Gastroesophageal sphincter (tissue), 4 donors: ENCODE measurements around the gene FKBP14. TPM values are rescaled to one million over a fixed set of nuclear protein-coding genes. Genes with fewer than 3 reads are reported as not detected.

Source experiments
- ATAC-seq: fragments of 150-250 bp; one replicate; pipeline ENCODE4 v1.9.1; 2016; ENCODE audit warnings: mild to moderate bottlenecking, moderate library complexity
- H3K27ac ChIP-seq, 4 donors: fragments of 200-600 bp; sonication (generic) in 3 of 4; 1 replicate in 3 of 4; 2 replicates in 1 of 4; pipeline ENCODE4 v1.5.1; 2016 to 2019
- H3K27me3 ChIP-seq: fragments of 200-600 bp; sonication (generic); one replicate; pipeline ENCODE4 v1.5.1; 2019
- H3K36me3 ChIP-seq, 2 donors: fragments of 200-600 bp; sonication (generic); one replicate each; pipeline ENCODE4 v1.5.1; 2019; ENCODE audit warnings: control low read depth in 1 of 2
- H3K4me1 ChIP-seq, 3 donors: fragments of 200-600 bp; sonication (generic); 1 replicate in 2 of 3; 2 replicates in 1 of 3; pipeline ENCODE4 v1.5.1; 2016 to 2019; ENCODE audit warnings: control low read depth in 2 of 3
- H3K4me3 ChIP-seq, 2 donors: fragments of 200-600 bp; sonication (generic); one replicate each; pipeline ENCODE4 v1.5.1; 2019; ENCODE audit warnings: mild to moderate bottlenecking in 1 of 2, moderate library complexity in 1 of 2
- H3K9me3 ChIP-seq, 3 donors: fragments of 200-600 bp; sonication (generic); one replicate each; pipeline ENCODE4 v1.5.1; 2017 to 2019; ENCODE audit warnings: control low read depth in 2 of 3
- CTCF ChIP-seq, 4 experiments: fragments of 200-600 bp in 2 of 4; fragments of 450-650 bp in 2 of 4; sonication (generic) in 1 of 4; IDR thresholded peaks; one replicate each; pipeline ENCODE4 v1.5.1; 2017 to 2019; ENCODE audit warnings: antibody characterized with exemption in 4 of 4, mild to moderate bottlenecking in 2 of 4, moderate library complexity in 2 of 4
- EP300 ChIP-seq: sonication (generic); formaldehyde crosslinking; IDR thresholded peaks from one replicate; pipeline ENCODE4 v1.6.1; 2017; ENCODE audit warnings: antibody characterized with exemption, mild to moderate bottlenecking
- POLR2A ChIP-seq, 2 donors: fragments of 450-650 bp; IDR thresholded peaks; one replicate each; pipeline ENCODE4 v1.6.1; 2017; ENCODE audit warnings: antibody characterized with exemption in 2 of 2, mild to moderate bottlenecking in 2 of 2, moderate library complexity in 1 of 2
- POLR2AphosphoS5 ChIP-seq: sonication (generic); formaldehyde crosslinking; IDR thresholded peaks from one replicate; pipeline ENCODE4 v1.6.1; 2017; ENCODE audit warnings: antibody characterized with exemption
- WGBS, 2 donors: methylation state at CpG; one replicate each; pipeline ENCODE4 v1.1.5; 2018; ENCODE audit warnings: low coverage in 1 of 2; 5-methylcytosine and 5-hydroxymethylcytosine counted together
- total RNA-seq, 4 donors: library from RNA; depleted of rRNA; stranded (reverse); fragments of >200 nt; gene quantifications; one replicate each; pipeline ENCODE4 v1.1.0, GENCODE V29; 2016

The FKBP14 gene
- total RNA-seq, 4 donors from 2014 or later, result 7.0 to 10.7 (median 7.7) TPM

DNA sequence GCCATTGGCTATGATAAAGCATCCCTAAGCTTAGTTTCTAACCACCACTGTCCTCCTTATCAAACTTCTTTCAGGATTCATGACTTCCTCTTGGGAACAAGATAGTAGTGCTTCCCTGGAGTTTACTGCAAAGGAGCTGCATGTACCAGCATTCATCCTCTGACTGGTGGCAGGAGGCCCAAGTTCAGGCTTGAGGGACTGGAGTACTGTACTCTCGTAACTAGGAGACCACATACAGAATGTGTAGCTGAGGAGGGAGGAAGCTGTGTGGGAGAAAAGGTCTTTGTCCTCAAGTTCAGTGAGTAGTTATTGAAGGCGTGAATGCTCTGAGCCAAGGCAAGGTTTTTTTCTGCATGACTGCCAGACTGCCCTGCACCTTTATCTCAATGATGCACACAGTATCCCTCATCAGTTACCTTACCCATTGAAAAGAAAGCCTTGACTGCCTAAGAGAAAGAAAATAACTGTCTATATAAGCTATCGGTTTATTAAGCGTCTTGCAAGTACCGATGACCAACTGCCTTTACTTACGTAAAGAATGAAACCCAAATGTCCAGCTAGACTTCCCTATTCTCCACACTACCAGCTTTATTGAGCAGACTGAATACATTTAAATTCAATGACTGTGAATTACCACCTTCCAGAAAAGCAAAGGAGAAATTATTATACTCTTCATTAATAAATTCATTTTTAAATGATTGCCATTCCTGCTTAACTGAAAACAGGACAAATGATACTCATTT is 49.7 kb downstream of the FKBP14 start:
- peak overlapping the region; percentile 63 to 71 (median 66) for H3K27ac ChIP-seq
- 53 to 65% methylated on average over 4 to 5 of the region's 6 CpGs for WGBS, 2 donors
- ATAC-seq, result no peak
- peak overlapping the region in 1 of 2 donors; percentile 25 for H3K4me3 ChIP-seq
- no peaks in the 10 kb centered on the region for H3K27me3 ChIP-seq
- no peaks in the 10 kb centered on the region for H3K9me3 ChIP-seq
- H3K4me1 ChIP-seq, result peaks cover 16 to 76% (median 18%) of the 10 kb centered on the region in 3 donors
- no peaks in the 10 kb centered on the region for H3K36me3 ChIP-seq
- TF ChIP-seq CTCF (IDR thresholded peaks at IDR 0.05) (no peak), POLR2A (IDR thresholded peaks at IDR 0.05) (no peak), EP300 (no peak), POLR2AphosphoS5 (no peak)

DNA sequence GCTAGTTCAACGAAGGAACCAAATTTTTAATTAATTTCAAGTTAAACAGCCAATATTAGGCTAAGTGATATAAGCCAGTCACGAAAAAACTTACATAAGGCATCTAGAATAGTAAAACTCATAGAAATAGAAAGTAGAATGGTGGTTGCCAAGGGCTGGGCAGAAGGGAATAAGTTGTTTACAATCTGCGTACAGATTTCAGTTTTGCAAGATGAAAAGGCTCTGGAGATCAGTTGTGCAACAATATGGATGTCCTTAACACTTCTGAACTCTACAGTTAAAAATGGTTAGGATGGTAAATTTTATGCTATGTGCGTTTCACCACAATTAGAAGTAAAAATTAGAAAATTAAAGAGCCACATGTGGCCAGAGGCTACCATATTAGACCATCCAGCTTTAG is 50.2 kb downstream of the FKBP14 start:
- peak; percentile 74 for ATAC-seq
- WGBS, 2 donors, result 22 to 42% methylated on average over 3 to 4 of the region's 4 CpGs

DNA sequence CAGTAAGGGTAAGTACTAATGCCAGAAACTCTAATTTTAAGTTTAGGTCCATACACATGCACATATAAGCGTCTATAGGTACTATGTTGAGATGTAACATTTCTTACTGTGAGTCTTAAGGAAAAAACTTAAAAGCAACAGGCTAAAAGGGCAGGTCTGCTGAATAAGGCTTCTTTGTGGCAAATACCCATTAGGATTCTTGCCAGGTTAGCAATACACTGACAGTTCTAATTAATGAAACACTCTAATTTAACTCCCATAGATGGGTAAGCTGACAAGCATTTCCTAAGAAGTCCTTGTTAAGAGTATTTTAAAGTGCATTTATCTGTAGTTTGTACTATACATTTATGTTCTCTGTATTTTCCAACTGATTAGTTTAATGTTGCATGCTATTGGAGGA is 50.9 kb downstream of the FKBP14 start:
- Histone ChIP-seq H3K4me3 (no peak overlapping the region), H3K27me3 (no peaks in the 10 kb centered on the region), H3K36me3 (no peaks in the 10 kb centered on the region), H3K9me3 (no peaks in the 10 kb centered on the region), H3K4me1 (peaks cover 16 to 83% (median 18%) of the 10 kb centered on the region in 3 donors), H3K27ac (peak overlapping the region; percentile 63 to 71 (median 66))
- WGBS, 2 donors, result 58% methylated on average over 1 of the region's 1 CpG
- TF ChIP-seq CTCF (IDR thresholded peaks at IDR 0.05) (no peak), POLR2AphosphoS5 (no peak), EP300 (no peak), POLR2A (IDR thresholded peaks at IDR 0.05) (no peak)
- no peak for ATAC-seq

More for the DNA sequence above, 50.2 kb downstream of the FKBP14 start:
- Histone ChIP-seq H3K27ac (peak overlapping the region; percentile 63 to 71 (median 66)), H3K9me3 (no peaks in the 10 kb centered on the region), H3K27me3 (no peaks in the 10 kb centered on the region), H3K36me3 (no peaks in the 10 kb centered on the region), H3K4me3 (peak overlapping the region; percentile 25 to 34), H3K4me1 (peaks cover 16 to 81% (median 18%) of the 10 kb centered on the region in 3 donors)
- peak; percentile 59 for TF ChIP-seq POLR2AphosphoS5
- TF ChIP-seq POLR2A (IDR thresholded peaks at IDR 0.05), result no peak

DNA sequence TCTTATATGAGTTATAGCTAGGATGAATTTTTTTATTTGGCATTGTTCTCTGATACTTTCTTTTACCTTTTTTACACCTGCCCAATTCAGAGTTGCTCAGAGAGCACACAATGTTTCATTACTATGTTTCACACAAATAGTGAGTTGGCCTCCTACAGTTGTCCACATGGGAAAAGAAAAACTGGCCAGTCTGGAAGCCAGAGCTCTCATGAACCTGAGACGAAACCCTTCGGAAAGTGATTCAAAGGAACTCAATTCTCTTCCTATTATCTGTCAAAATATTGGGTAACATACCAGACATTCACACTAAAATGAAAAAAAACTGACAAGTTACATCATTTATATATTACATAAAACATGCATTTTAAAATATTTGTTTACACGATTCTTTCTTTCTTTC is 52.2 kb downstream of the FKBP14 start:
- WGBS, 2 donors, result 77 to 90% methylated on average over 3 of the region's 3 CpGs
- H3K36me3 ChIP-seq, result no peaks in the 10 kb centered on the region
- TF ChIP-seq CTCF (IDR thresholded peaks at IDR 0.05) (no peak), EP300 (no peak), POLR2A (IDR thresholded peaks at IDR 0.05) (no peak), POLR2AphosphoS5 (no peak)
- no peak for ATAC-seq
- H3K27me3 ChIP-seq, result no peaks in the 10 kb centered on the region
- peak overlapping the region in 1 of 4 donors; percentile 69 for H3K27ac ChIP-seq
- no peaks in the 10 kb centered on the region for H3K9me3 ChIP-seq
- no peak overlapping the region for H3K4me3 ChIP-seq
- H3K4me1 ChIP-seq, result peaks cover 16 to 89% (median 18%) of the 10 kb centered on the region in 3 donors

- Histone ChIP-seq H3K36me3 (peaks cover 0 to 10% of the 10 kb centered on the region in 2 donors), H3K27ac (peak overlapping the region in 1 of 4 donors; percentile 69), H3K4me3 (no peak overlapping the region), H3K27me3 (no peaks in the 10 kb centered on the region), H3K9me3 (no peaks in the 10 kb centered on the region), H3K4me1 (peaks cover 16 to 85% (median 18%) of the 10 kb centered on the region in 3 donors)
- no peak for TF ChIP-seq POLR2AphosphoS5
- no peak for TF ChIP-seq CTCF (IDR thresholded peaks at IDR 0.05)
- no peak for TF ChIP-seq EP300
- no peak for TF ChIP-seq POLR2A (IDR thresholded peaks at IDR 0.05)
- no peak for ATAC-seq
- 100% methylated on average over 1 of the region's 1 CpG; no CpG with 5 or more reads in 1 of the 2 donors for WGBS, 2 donors
Measured at GRCh38 chr7:29972315-29972669, 54.2 kb downstream of the FKBP14 start.
